GM19467 (cell line): ENCODE data around the gene XAF1.
"Not testable (repeated sequence)": the region's sequence is repeated elsewhere in the genome, so short reads cannot be mapped to it uniquely, and the experiment has no call there.

ENCODE experiments used
- ATAC-seq: cut with Tn5 transposase; IDR thresholded peaks from one replicate; pipeline ENCODE4 v1.9.1; 2021; ENCODE audit warnings: mild to moderate bottlenecking, moderate library complexity; ENCODE audit not compliant: unreplicated experiment

XAF1 gene

GRCh38 chr17:6755731-6756184 lies at the start of gene XAF1:
XAF1 (plus strand) TSS chr17:6756046; CDS start chr17:6756079, 33 bp downstream.
- ATAC-seq = no peak

- no peak for ATAC-seq
Observed at GRCh38 chr17:6706499-6706898, 49.3 kb upstream of the XAF1 start.

GRCh38 chr17:6706996-6707395 lies 48.9 kb upstream of the XAF1 start:
- ATAC-seq = no peak

DNA sequence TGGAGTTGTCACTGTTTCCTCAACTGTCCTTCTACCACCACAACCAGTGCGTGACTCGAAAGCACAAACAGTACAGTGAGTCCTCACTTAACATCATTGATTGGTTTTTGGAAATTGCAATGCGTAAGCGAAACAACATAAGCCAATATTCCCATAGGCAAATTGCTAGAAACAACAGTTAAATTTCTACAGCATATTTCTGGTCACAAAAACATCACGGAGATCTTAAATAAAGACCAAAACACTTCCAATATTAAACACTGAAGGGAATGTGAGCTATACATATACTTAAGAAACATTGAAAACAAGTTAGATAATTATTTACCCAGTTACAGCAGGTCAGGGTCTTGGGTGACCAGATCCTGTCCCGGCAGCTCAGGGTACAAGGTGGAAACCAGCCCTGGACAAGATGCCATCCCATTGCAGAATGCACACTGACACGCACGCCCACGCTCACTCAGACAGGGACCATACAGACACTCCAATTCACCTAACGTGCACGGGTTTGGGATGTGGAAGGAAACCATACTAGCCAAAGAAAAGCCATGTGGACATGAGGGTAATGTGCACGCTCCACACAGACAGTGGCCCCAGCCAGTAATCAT lies 47.4 kb upstream of the XAF1 start:
- ATAC-seq = no peak

GRCh38 chr17:6710317-6710716 lies 45.5 kb upstream of the XAF1 start:
- no peak for ATAC-seq

DNA sequence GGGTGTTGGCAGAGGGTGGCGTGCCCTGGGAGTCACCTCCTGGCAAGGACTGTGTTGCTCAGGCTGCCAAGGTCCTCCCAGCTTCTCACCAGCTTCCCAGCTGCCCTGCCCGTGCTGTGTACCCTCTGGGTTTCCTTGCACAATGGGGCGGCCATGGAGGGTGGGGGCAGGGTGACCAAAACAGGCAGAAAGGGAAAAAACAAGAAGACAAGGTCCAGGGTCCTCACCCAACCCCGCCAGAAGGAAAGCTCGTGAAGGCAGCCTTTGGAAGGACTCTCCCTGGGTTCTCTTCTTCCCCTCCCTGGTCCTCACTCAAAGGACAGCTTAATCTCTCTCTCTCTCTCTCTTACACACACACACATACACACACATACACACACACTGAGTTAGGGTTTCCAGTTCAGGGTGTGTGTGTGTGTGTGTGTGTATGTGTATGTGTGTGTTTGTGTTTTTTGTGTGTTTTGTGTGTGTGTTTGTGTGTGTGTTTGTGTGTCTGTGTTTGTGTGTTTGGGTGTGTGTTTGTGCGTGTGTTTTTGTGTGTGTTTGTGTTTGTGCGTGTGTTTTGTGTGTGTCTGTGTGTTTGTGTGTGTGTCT lies 44.7 kb upstream of the XAF1 start:
- ATAC-seq = no peak

DNA sequence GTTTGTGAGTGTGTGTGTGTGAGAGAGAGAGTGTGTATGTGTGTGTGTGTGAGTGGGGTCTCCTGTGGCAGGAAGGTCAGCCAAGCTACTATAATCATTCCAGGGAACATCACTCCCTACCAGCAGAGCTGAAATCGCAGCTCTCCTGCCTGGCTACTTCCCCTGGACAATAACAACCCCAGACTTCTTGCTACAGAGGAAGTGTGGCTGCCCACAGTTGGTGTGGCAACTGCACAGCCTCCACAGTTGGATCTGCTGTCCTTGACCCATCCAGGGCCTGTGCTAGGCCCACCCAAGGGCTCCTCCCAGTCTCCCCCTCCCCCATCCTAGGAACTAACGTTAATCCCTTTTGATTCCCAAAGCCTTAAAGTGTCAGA lies 44.2 kb upstream of the XAF1 start:
- ATAC-seq = no peak

- ATAC-seq = no peak
Observed at GRCh38 chr17:6712058-6712853, 43.6 kb upstream of the XAF1 start.

GRCh38 chr17:6712854-6713129 lies 43.1 kb upstream of the XAF1 start:
- ATAC-seq = no peak

- ATAC-seq = no peak
Observed at GRCh38 chr17:6713130-6713917, 42.5 kb upstream of the XAF1 start, which contains the start of gene SLC13A5. SLC13A5 (minus strand) TSS chr17:6713369; CDS start chr17:6713333, 36 bp downstream.

DNA sequence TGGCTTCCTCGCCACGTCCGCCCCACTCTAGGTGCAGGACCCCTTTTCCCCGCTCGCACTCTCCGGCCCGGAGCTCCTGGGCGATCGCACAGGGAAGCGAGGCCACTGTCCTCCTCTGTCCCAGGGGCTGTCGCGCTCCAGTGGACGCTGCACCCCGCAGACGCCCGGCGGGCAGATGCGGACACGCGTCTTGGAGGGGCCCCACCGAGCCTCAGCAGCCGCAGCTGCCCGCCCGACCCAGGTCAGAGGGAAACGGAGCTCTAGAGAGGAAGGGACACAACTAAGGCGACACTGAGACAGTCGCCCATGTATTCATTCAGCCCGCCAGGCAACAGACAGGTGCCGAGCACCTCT lies 42.0 kb upstream of the XAF1 start:
- no peak for ATAC-seq

- no peak for ATAC-seq
Observed at GRCh38 chr17:6714315-6714874, 41.5 kb upstream of the XAF1 start.

- no peak for ATAC-seq
Observed at GRCh38 chr17:6716736-6717135, 39.1 kb upstream of the XAF1 start.

DNA sequence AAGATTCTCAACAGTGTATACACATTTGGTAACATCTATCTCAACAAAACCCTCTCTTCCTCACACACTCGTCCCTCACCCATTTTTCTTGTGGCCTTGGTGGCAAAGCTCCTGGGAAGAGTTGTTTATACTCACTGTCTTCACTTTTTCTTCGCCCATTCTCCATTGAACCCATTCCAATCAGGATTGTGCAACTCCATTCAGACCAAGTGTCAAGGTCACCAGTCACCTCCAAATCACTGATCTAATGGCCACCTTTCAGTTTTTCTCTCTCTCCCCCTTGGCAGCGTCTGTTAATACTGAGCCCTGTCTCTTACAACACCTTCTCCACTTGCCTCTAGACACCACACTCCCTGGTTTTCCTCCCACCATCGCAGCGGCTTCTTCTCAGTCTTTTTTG lies 34.1 kb upstream of the XAF1 start:
- no peak for ATAC-seq

DNA sequence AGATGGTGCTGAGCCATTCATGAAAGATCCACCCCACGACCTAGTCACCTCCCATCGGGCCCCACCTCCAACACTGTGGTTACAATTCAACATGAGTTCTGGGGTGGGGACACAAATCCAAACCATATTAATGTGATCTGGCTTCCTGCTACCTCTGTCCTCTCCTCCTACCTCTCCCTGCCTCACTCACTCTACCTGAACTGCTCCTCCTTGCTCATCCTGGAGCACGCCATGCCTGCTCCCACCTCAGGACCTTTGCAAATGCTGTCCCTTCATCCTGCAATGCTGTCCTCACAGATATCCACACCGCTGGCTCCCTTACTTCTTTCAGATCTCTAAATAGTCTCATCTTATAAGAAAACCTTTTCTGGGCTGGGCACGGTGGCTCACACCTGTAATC lies 31.8 kb upstream of the XAF1 start:
- no peak for ATAC-seq

DNA sequence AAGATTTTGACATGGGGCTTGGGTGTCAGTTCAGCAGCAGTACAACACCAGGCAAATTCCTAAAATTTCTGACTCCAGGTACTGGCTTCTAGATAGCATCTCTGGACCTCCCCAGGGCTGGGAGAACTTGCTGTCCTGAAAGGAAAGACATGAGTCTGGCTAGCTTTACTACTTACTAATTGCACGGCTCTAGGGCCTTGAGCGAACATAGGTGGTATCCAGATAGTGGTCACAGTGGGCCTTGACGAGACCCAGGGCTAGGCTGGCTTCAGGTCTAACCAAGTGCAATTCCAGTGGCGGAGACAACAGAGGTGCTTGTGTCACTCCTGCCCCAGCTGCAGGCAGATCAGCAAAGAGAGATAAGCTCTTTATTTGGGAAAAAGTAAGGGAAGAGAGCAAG lies 26.3 kb upstream of the XAF1 start:
- ATAC-seq = no peak

- not testable (repeated sequence) for ATAC-seq
Observed at GRCh38 chr17:6746665-6747064, 9.2 kb upstream of the XAF1 start.

GRCh38 chr17:6748617-6749016 lies 7.2 kb upstream of the XAF1 start:
- no peak for ATAC-seq

DNA sequence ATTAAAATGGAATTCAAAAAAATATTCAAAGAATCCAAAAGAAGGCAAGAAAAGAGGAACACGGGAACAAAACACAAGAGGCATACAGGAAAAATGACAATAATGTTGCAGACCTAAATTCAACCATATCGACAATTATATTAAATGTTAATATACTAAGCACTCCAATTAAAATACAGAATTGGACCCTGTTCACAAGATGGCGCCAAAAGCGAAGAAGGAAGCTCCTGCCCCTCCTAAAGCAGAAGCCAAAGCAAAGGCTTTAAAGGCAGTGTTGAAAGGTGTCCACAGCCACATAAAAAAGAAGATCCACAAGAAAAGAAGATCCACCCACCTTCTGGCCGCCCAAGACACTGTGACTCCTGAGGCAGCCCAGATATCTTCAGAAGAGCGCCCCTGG lies 6.3 kb upstream of the XAF1 start:
- ATAC-seq = no peak

DNA sequence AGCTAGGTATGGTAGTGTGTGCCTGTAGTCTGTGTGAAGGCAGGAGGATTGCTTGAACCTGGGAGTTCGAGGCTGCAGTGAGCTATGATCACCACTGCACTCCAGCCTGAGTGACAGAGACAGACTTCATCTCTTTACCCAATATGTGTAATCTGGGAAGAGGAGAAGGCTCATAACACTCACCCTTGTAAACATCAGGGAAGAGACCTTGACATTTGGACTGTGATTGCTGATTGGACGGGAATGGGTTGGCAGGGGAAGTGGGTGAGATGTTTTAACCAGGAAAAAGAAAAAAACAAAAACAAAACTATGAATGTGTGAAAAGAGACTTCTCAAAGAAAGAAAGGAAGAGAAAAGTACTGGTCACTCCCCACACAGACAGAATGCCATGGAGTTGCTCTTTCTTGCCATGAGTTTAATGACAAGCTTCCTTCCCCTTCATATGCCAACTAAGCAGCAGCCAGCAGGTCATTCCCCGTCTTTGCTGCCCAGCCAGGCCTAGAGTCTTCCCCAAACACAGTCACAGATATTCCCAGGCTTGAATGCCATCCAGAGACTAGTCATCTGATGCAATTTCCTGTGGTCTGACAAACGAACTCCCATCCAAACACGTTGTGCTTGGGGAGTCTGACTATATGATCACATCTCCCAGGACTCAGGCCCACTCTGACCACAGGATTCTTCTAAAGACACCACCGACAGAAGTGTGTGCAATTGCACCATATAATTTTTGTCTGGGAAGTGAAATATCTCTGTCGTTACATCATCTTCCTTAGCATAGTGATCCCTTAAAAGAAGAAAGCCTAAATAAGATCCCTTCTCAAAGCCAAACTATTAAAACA lies 3.6 kb upstream of the XAF1 start:
- ATAC-seq = no peak
